ENCODE results near the gene ACOT11.

The ACOT11 gene

GRCh38 chr1:54553602-54554313 lies 5.7 kb downstream of the ACOT11 start:
- TF ChIP-seq POLR2AphosphoS5 (IDR thresholded peaks at IDR 0.05; ENCODE audit: low read depth, low read length) (no peak), TAF1 (IDR thresholded peaks at IDR 0.05; ENCODE audit: borderline replicate concordance, insufficient read depth, low read length) (no peak), REST (IDR thresholded peaks at IDR 0.05; ENCODE audit: insufficient read depth in 1 of 2, low read depth in 2 of 2, low read length in 2 of 2) (no peak), FOXP2 (optimal IDR thresholded peaks at IDR 0.05; ENCODE audit: borderline replicate concordance, extremely low read depth, extremely low read length, insufficient read depth) (no peak), SIN3A (IDR thresholded peaks at IDR 0.05; ENCODE audit: borderline replicate concordance, insufficient read depth, low read length) (no peak)

- TF ChIP-seq SIN3A (IDR thresholded peaks at IDR 0.05; ENCODE audit: borderline replicate concordance, insufficient read depth, low read length) (no peak), FOXP2 (optimal IDR thresholded peaks at IDR 0.05; ENCODE audit: borderline replicate concordance, extremely low read depth, extremely low read length, insufficient read depth) (no peak)
Observed at GRCh38 chr1:54556110-54556509, 8.1 kb downstream of the ACOT11 start.

DNA sequence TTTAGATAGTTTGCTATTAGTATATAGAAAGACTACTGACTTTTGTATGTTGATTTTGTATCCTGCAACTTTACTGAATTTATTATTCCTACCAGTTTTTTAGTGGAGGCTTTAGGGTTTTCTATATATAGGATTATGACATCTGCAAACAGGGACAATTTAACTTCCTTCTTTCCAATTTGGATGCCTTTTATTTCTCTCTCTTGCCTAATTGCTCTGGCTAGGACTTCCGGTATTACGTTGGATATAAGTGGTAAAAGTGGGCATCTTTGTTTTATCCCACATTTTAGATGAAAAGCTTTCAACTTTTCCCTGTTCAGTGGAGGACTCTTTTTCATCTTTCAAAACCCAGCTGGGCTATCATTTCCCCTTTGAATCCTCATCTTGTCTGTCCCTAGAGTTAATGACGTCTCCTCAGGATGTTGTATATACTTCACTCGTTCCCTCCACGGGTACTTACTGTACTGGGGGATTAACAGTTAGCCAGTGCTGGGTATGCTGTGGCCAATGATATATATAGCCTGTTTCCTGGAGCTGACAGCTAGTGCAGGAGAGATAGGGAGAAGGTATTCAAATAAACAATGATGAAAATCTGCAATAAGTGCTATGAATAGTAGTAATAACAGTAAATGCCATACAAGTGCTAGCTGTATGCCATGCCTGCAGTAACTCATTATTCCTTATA lies 9.8 kb downstream of the ACOT11 start:
- no peak for TF ChIP-seq FOXP2 (optimal IDR thresholded peaks at IDR 0.05; ENCODE audit: borderline replicate concordance, extremely low read depth, extremely low read length, insufficient read depth)

DNA sequence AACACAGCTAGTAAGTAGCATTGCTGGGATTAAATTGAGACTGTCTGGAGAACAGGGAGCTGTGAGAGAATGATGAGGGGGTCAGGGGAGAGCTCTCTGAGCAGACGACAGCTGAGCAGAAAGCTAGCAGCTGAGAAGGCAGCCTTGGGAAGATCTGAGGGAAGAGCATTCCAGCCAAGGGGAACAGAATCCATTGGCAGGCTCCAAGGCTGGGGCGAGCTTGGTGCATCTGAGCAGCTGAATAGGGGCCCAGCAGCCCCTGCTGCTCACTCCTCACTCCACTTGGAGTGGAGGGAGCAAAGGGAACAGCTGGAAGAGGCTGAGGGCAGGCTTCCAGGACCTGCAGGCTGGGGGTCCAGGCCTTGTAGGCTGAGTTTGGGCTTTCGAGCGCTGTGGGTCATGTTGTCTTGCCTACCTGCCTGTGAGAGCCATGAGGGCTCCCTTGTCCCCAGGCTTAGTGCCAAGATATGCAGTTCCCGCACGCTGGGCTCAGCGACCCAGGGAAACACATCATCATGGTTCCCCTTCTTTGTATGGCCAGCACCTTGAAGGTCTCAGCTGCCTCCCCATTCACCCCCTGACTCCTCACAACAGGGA lies 10.5 kb downstream of the ACOT11 start:
- TF ChIP-seq POLR2AphosphoS5 (IDR thresholded peaks at IDR 0.05; ENCODE audit: low read depth, low read length) (no peak), FOXP2 (optimal IDR thresholded peaks at IDR 0.05; ENCODE audit: borderline replicate concordance, extremely low read depth, extremely low read length, insufficient read depth) (no peak), REST (IDR thresholded peaks at IDR 0.05; ENCODE audit: insufficient read depth in 1 of 2, low read depth in 2 of 2, low read length in 2 of 2) (no peak), TAF1 (IDR thresholded peaks at IDR 0.05; ENCODE audit: borderline replicate concordance, insufficient read depth, low read length) (no peak), SIN3A (IDR thresholded peaks at IDR 0.05; ENCODE audit: borderline replicate concordance, insufficient read depth, low read length) (no peak)

DNA sequence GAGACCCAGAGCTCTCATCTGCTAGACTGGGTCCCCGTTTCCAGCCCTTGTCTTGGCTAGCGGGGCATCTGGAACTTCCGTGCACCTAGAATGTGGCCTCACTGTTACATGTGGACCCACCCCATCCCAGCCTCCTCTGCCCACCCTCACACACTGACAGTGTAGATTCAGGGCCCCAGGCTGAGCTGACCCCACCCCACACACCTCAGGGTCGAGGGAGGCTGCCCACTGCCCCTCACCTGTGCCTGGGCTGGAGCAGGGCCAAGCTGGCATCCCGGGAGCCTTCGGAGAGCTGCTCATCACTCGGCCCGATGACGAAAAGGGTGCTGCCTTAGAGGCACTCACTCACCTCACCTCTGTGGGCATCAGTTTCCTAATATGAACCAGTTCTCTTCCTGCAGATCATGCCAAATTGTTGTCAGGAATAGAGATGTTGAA lies 11.1 kb downstream of the ACOT11 start:
- TF ChIP-seq SIN3A (IDR thresholded peaks at IDR 0.05; ENCODE audit: borderline replicate concordance, insufficient read depth, low read length) (no peak), REST (IDR thresholded peaks at IDR 0.05; ENCODE audit: insufficient read depth in 1 of 2, low read depth in 2 of 2, low read length in 2 of 2) (no peak), TAF1 (IDR thresholded peaks at IDR 0.05; ENCODE audit: borderline replicate concordance, insufficient read depth, low read length) (no peak), POLR2AphosphoS5 (IDR thresholded peaks at IDR 0.05; ENCODE audit: low read depth, low read length) (no peak), FOXP2 (optimal IDR thresholded peaks at IDR 0.05; ENCODE audit: borderline replicate concordance, extremely low read depth, extremely low read length, insufficient read depth) (no peak)

GRCh38 chr1:54559771-54560231 lies 11.8 kb downstream of the ACOT11 start:
- TF ChIP-seq SIN3A (IDR thresholded peaks at IDR 0.05; ENCODE audit: borderline replicate concordance, insufficient read depth, low read length) (no peak), TAF1 (IDR thresholded peaks at IDR 0.05; ENCODE audit: borderline replicate concordance, insufficient read depth, low read length) (no peak), POLR2AphosphoS5 (IDR thresholded peaks at IDR 0.05; ENCODE audit: low read depth, low read length) (no peak), REST (IDR thresholded peaks at IDR 0.05; ENCODE audit: insufficient read depth in 1 of 2, low read depth in 2 of 2, low read length in 2 of 2) (no peak), FOXP2 (optimal IDR thresholded peaks at IDR 0.05; ENCODE audit: borderline replicate concordance, extremely low read depth, extremely low read length, insufficient read depth) (no peak)

All from PFSK-1 (cell line).